Endothelial cell of umbilical vein (primary cell): Measurements from ENCODE around the gene RUSC2. TPM values are rescaled to one million over a fixed set of nuclear protein-coding genes. Genes with fewer than 3 reads are reported as not detected.
"Not testable (repeated sequence)": the region's sequence is repeated elsewhere in the genome, so short reads cannot be mapped to it uniquely, and the experiment has no call there.

Experiments used
- BruUV-seq: library from RNA; stranded (reverse); fragments of 400-500 nt; replicated peaks from 2 replicates; lab custom pipeline; 2021; lab: Mats Ljungman, UMichigan
- CTCF ChIA-PET: fragments of 300-600, 350-600 bp; sonication (Branson Sonifier 250); formaldehyde crosslinking; loops from one replicate; lab custom pipeline; 2021; ENCODE audit warnings: antibody characterized with exemption, inconsistent platforms; lab: Charles Lee
- POLR2A ChIA-PET: fragments of 300-600, 350-600 bp; sonication (Branson Sonifier 250); formaldehyde crosslinking; loops from one replicate; lab custom pipeline; 2021; ENCODE audit warnings: antibody characterized with exemption, inconsistent platforms; lab: Charles Lee
- DNase-seq: peaks from one replicate; pipeline ENCODE4 v3.0.0-alpha.2; 2011; ENCODE audit warnings: low read depth, low spot score
- FAIRE-seq: peaks from 2 replicates; lab custom pipeline; 2011; peaks lifted over from hg19 to GRCh38; lab: Jason Lieb, UNC
- H2AFZ ChIP-seq: 2 replicates; pipeline ENCODE4 v1.6.0; 2012; ENCODE audit warnings: low read depth, low read length, control low read depth, inconsistent platforms
- H3K27ac ChIP-seq: 2 replicates; pipeline ENCODE4 v1.5.1; 2011; ENCODE audit warnings: low read depth, mild to moderate bottlenecking, control low read depth, low read length, moderate library complexity; ENCODE audit not compliant: insufficient read depth
- H3K27me3 ChIP-seq, 2 experiments: 2 replicates each; pipeline versions ENCODE4 v1.6.0 to v1.6.1; 2011; ENCODE audit warnings: low read length in 2 of 2, mixed read lengths in 1 of 2; ENCODE audit not compliant: control insufficient read depth in 2 of 2, insufficient read depth in 2 of 2
- H3K36me3 ChIP-seq, 2 experiments: 2 replicates in 1 of 2; 3 replicates in 1 of 2; pipeline ENCODE4 v1.5.1; 2011; ENCODE audit warnings: low read length in 2 of 2, mild to moderate bottlenecking in 1 of 2, moderate library complexity in 1 of 2; ENCODE audit not compliant: control insufficient read depth in 2 of 2, insufficient read depth in 2 of 2; ENCODE audit errors: extremely low read depth in 1 of 2
- H3K4me1 ChIP-seq: 3 replicates; pipeline ENCODE4 v1.5.1; 2011; ENCODE audit warnings: mild to moderate bottlenecking, low read length; ENCODE audit not compliant: control insufficient read depth, insufficient read depth; ENCODE audit errors: extremely low read depth
- H3K4me2 ChIP-seq: 2 replicates; pipeline ENCODE4 v1.6.1; 2011; ENCODE audit warnings: low read length, control low read depth, mixed read lengths; ENCODE audit not compliant: insufficient read depth
- H3K4me3 ChIP-seq, 3 experiments: fragments of 200-600 bp in 1 of 3; sonication (generic), shearing (Covaris generic) in 1 of 3; replicated peaks in 1 of 3; 2 replicates each; pipeline ENCODE4 v1.5.1; 2011 to 2016; ENCODE audit warnings: control low read depth in 3 of 3, low read length in 3 of 3, mild to moderate bottlenecking in 2 of 3, inconsistent platforms in 1 of 3, low read depth in 1 of 3, moderate library complexity in 1 of 3; ENCODE audit not compliant: insufficient read depth in 1 of 3
- H3K79me2 ChIP-seq: 2 replicates; pipeline ENCODE4 v1.6.0; 2012; ENCODE audit warnings: low read length, inconsistent platforms; ENCODE audit not compliant: control insufficient read depth, insufficient read depth
- H3K9ac ChIP-seq: replicated peaks from 2 replicates; pipeline ENCODE3; 2011; ENCODE audit warnings: low read length, control low read depth; ENCODE audit not compliant: insufficient read depth; ENCODE audit errors: extremely low read depth
- H3K9me1 ChIP-seq: replicated peaks from 3 replicates; pipeline ENCODE4 v1.6.0; 2011; ENCODE audit warnings: mild to moderate bottlenecking, low read length; ENCODE audit not compliant: control insufficient read depth, insufficient read depth; ENCODE audit errors: extremely low read depth
- H3K9me3 ChIP-seq: replicated peaks from 2 replicates; pipeline ENCODE4 v1.5.1; 2012; ENCODE audit warnings: low read length, inconsistent platforms; ENCODE audit not compliant: control insufficient read depth, insufficient read depth
- H4K20me1 ChIP-seq: replicated peaks from 2 replicates; pipeline ENCODE3; 2011; ENCODE audit warnings: mild to moderate bottlenecking, low read length; ENCODE audit not compliant: control insufficient read depth, insufficient read depth; ENCODE audit errors: extremely low read depth
- CTCF ChIP-seq, 2 donors: IDR thresholded peaks; 1 replicate in 1 of 2; 2 replicates in 1 of 2; pipeline ENCODE4 v1.5.1; 2011; ENCODE audit warnings: low read length in 2 of 2, mild to moderate bottlenecking in 2 of 2, moderate library complexity in 2 of 2, control low read depth in 1 of 2, inconsistent platforms in 1 of 2, low read depth in 1 of 2; ENCODE audit not compliant: insufficient read depth in 1 of 2; ENCODE audit errors: extremely low read depth in 1 of 2
- EZH2 ChIP-seq: IDR thresholded peaks from 2 replicates; pipeline ENCODE4 v1.6.1; 2012; ENCODE audit warnings: borderline replicate concordance, low read depth, mild to moderate bottlenecking, moderate library complexity, low read length, inconsistent platforms; ENCODE audit not compliant: severe bottlenecking
- FOS ChIP-seq: IDR thresholded peaks from 2 replicates; pipeline ENCODE4 v1.6.1; 2011; ENCODE audit warnings: mild to moderate bottlenecking, low read length, moderate library complexity, borderline replicate concordance; ENCODE audit not compliant: insufficient read depth
- GATA2 ChIP-seq: IDR thresholded peaks from 2 replicates; pipeline ENCODE4 v1.7.0; 2011; ENCODE audit warnings: low read depth, mild to moderate bottlenecking, moderate library complexity, mixed read lengths, low read length; ENCODE audit not compliant: insufficient read length, insufficient read depth
- JUN ChIP-seq: IDR thresholded peaks from 2 replicates; pipeline ENCODE4 v1.6.1; 2011; ENCODE audit warnings: borderline replicate concordance, low read depth; ENCODE audit not compliant: insufficient read length, insufficient read depth
- MAX ChIP-seq: IDR thresholded peaks from 2 replicates; pipeline ENCODE4 v1.6.1; 2011; ENCODE audit not compliant: insufficient read depth, insufficient read length
- MYC ChIP-seq: IDR thresholded peaks from one replicate; pipeline ENCODE4 v1.6.1; 2011; ENCODE audit warnings: mild to moderate bottlenecking, low read depth, low read length
- POLR2A ChIP-seq: IDR thresholded peaks from 2 replicates; pipeline ENCODE4 v1.6.1; 2012; ENCODE audit warnings: low read depth, mild to moderate bottlenecking, control low read depth, low read length
- POLR2AphosphoS5 ChIP-seq: IDR thresholded peaks from 2 replicates; pipeline ENCODE4 v1.6.1; 2012; ENCODE audit warnings: low read depth, mild to moderate bottlenecking, control low read depth, low read length, moderate library complexity; ENCODE audit not compliant: insufficient read depth
- dilution Hi-C: fragments of 300-500 bp; cut with MboI; formaldehyde crosslinking; loops from one replicate; pipeline ENCODE4 v1.15.0; 2019; ENCODE audit warnings: low sequenced_read_pairs; ENCODE audit not compliant: extremely low pct_ligation_motif_present
- intact Hi-C: fragments of 100-400 bp; cut with micrococcal nuclease; formaldehyde crosslinking; loops from one replicate; pipeline ENCODE4 v1.10.0; 2022
- polyA plus RNA-seq, 4 experiments: library from polyadenylated mRNA; depleted of rRNA in 3 of 4; stranded (reverse) in 3 of 4; unstranded in 1 of 4; fragments of >200 nt; gene quantifications; 2 replicates each; pipeline versions ENCODE4 v1.2.1 to v1.2.3, GENCODE V29; 2011 to 2012; ENCODE audit warnings: missing spikeins in 1 of 4
- total RNA-seq: library from RNA; stranded (reverse); gene quantifications from 2 replicates; pipeline ENCODE4 v1.2.3, GENCODE V29; 2021

Gene RUSC2
- total and polyA plus RNA-seq, 2 donors (not counting 3 experiments of a cell fraction or from before 2014, with no cell fraction given): 26.1 to 46.2 TPM

GRCh38 chr9:35522700-35523099, 32.8 kb downstream of the RUSC2 start:
- H3K9me3 ChIP-seq: no peaks in the 10 kb centered on the region
- TF ChIP-seq MYC: no peak
- no peak for TF ChIP-seq CTCF (IDR thresholded peaks at IDR 0.05; ENCODE audit: extremely low read depth in 1 of 2, insufficient read depth in 1 of 2, low read depth in 1 of 2, low read length in 2 of 2)
- TF ChIP-seq FOS: no peak
- TF ChIP-seq POLR2AphosphoS5: no peak
- no peak for TF ChIP-seq MAX
- TF ChIP-seq POLR2A: no peak
- TF ChIP-seq EZH2: no peak
- TF ChIP-seq GATA2: no peak
- no peak for TF ChIP-seq JUN
- no peak overlapping the region for H3K4me2 ChIP-seq
- ChIA-PET CTCF (interaction anchor here (0.7 to 7.2 kb wide), 7 partner anchors 15 to 41 kb away, joined by 3 to 83 read pairs (median 4); no protein-coding TSS in a partner anchor), POLR2A (no interaction called here)
- peaks cover 69% of the 10 kb centered on the region for H3K79me2 ChIP-seq
- DNase-seq: no peak
- no peaks in the 10 kb centered on the region for H3K27me3 ChIP-seq
- dilution Hi-C loops (no loop called here), intact Hi-C loops (no loop called here)
- BruUV-seq: no TSS peak
- H3K9me1 ChIP-seq: no peaks in the 10 kb centered on the region
- H3K27ac ChIP-seq: no peak overlapping the region
- no peak overlapping the region for H3K4me3 ChIP-seq
- FAIRE-seq: no peak
- no peaks in the 10 kb centered on the region for H3K36me3 ChIP-seq
- no peak overlapping the region for H2AFZ ChIP-seq
- peaks cover 2% of the 10 kb centered on the region for H4K20me1 ChIP-seq
- no peak overlapping the region for H3K9ac ChIP-seq
- H3K4me1 ChIP-seq: peaks cover 45% of the 10 kb centered on the region

GRCh38 chr9:35523556-35523955, 33.6 kb downstream of the RUSC2 start:
- H3K27me3 ChIP-seq, H3K27ac ChIP-seq, POLR2A ChIA-PET, H2AFZ ChIP-seq, DNase-seq, H3K9ac ChIP-seq, H3K36me3 ChIP-seq, H3K4me3 ChIP-seq, BruUV-seq, intact Hi-C loops, H4K20me1 ChIP-seq, H3K9me3 ChIP-seq, H3K4me2 ChIP-seq, H3K9me1 ChIP-seq, FAIRE-seq, dilution Hi-C loops: not testable (repeated sequence)
- CTCF ChIA-PET: interaction anchor here (0.9 to 7.2 kb wide), 3 partner anchors 14 to 29 kb away, joined by 3 to 83 read pairs (median 3); no protein-coding TSS in a partner anchor
- peaks cover 74% of the 10 kb centered on the region for H3K79me2 ChIP-seq
- H3K4me1 ChIP-seq: peaks cover 37% of the 10 kb centered on the region
